HG03139 (cell line): ENCODE data around the gene FHOD3.

Experiments
- ATAC-seq: cut with Tn5 transposase; IDR thresholded peaks from one replicate; pipeline ENCODE4 v1.9.1; 2021; ENCODE audit not compliant: unreplicated experiment

Gene FHOD3

DNA sequence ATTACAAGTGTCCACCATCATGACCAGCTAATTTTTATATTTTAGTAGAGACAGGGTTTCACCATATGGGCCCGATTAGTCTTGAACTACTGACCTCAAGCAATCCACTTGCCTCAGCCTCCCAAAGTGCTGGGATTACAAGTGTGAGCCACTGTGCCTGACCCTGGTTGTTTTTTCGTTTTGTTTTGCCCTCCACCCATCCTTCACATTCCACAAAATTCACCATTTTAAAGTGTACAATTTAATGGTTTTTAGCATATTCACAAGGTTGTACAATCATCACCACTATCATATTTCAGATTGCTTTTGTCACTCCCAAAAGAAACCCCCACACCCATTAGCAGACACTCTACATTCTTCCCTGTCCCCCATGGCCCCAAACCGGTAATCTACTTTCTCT is 316.3 kb downstream of the FHOD3 start:
- ATAC-seq, result no peak

GRCh38 chr18:36620788-36621187 is 323.3 kb downstream of the FHOD3 start:
- no peak for ATAC-seq

GRCh38 chr18:36622610-36623009 is 325.1 kb downstream of the FHOD3 start:
- ATAC-seq, result no peak

DNA sequence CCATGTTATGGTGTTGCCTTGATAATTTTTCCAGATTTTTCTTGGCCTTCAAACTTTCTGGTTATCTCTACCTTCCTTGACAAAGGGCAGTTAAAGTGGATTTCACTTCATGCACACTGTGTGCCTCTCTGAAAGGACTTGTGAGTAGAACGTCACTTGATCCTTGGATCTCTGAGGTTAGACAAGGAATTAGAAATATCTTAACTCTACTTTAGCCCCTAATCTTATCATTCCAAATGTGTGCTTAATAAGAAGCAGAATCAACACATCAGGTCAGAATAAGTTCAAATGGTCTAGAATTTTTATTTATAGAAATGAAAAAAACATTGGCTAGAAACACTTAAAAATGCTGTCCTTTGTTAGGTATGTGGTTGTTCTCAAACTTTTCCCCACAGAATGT is 325.6 kb downstream of the FHOD3 start:
- ATAC-seq, result no peak

DNA sequence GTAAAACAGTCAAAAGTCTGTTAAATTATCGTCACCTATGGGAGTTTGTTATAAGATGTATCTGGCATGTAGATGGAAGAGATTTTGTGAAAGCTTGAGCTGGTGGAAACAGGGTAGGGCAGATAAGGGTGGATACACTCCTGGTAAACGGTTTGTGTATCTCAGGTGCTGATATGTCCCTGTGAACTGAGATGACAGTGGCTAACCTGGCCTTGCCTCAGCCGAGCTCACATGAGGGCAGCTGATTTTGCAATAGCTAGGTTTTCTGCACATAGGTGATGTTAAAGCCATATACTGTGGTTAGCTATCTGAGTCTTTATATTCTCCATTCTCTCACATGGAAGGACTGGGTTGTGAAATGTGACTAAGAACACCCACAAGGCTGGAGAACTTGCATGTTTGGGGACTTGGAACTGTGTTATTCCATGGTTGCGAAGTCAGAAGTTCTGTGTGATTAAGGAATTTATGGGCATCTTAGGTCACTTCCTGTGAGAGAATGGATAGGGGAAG is 326.2 kb downstream of the FHOD3 start:
- no peak for ATAC-seq

DNA sequence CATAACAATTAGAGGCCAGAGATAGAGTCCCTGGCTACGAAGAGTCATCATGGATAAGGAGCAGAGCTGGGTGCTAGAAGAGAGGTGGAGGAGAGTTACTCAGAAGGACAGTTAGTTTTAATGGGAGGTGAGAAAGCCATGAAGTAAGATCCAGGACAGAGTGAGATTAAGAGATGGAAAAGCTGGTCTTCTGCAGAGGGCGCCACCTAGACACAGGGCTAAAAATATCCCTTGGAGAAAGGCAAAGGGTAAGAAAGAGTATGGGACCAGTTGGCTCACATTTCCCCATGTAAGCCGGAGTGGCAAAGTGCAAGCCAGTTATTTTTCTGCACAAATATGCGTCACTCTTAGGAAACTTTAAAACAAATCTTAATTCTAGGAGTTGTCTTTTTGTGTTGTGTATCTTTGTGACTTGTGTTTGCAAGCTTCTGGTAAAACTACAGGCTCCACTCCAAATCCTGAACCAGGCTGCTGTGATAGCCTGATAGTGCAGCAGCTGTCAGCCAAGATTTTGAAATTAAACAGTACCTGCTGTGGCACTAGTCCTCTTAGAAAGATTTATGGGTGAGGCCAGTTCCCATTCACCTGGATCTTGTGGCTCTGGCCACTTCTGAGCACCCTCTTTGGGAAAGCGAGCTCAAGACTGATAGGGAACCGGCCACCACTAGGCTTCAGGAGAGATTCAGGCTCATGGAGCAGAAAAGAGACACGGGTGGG is 327.1 kb downstream of the FHOD3 start:
- ATAC-seq, result no peak

DNA sequence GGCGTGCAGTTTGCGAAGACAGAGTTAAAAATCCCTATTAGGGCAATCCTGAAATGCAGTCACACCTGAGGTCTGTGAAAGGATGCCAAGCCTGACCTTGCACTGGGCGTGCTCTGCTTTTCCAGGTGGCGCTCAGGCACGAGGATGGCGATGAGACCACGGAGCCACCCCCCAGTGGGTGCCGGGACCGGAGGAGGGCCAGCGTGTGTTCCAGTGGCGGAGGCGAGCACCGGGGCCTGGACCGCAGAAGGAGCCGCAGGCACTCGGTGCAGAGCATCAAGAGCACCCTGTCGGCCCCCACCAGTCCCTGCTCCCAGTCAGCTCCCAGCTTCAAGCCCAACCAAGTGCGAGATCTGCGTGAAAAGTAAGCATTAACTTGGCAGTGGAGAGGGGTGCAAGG is 327.9 kb downstream of the FHOD3 start:
- no peak for ATAC-seq

DNA sequence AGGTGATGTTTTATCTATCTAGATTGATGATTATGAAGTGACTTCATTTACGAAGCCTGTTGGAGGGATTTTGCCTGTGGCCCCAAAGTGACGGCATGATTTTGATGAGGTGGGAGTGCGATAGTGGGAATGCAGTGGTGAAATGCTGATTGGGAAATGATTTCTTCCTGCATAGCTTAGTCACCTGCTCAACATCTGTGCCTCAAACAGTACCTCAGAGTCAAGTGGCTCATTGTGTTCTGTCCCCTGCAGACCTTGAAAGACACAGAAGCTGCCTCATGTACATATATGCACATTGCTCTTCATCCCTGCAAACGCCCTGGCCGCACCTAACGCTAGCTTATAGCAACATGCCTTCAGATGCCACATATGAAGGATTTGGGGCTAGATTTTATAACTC is 330.1 kb downstream of the FHOD3 start:
- no peak for ATAC-seq

DNA sequence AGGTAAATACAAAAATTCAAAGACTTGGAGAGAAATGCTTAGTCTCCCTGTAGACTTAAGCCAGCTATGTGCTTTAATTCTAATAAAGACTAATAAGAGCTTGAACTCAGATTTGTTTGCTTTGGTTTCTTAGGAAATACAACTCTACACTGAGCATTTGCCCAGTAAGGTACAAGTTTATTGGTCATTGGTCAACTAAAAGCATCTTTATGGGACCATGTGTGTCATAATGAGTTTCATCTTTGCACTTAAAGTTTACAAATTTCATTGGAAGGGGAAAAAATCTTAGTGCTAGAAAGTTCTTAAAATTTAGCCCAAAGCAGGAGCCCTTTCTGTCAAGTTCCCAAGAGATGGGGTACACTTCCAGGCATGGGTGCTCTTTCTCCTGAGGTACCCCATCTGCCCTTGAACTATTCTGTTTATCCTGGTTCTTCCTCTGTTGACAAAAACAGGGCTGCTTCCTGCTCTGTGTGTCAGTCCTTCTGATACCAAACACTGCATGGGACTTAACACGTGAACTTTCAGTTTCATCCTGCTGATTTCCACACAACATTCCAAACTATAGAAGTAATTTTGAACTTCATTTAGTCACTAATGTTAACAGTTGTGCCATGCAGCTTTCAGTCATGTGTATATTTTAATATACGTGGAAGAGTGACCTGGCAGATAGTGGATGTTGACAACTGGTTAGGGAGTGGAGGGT is 331.1 kb downstream of the FHOD3 start:
- no peak for ATAC-seq

GRCh38 chr18:36629138-36629530 is 331.6 kb downstream of the FHOD3 start:
- no peak for ATAC-seq

DNA sequence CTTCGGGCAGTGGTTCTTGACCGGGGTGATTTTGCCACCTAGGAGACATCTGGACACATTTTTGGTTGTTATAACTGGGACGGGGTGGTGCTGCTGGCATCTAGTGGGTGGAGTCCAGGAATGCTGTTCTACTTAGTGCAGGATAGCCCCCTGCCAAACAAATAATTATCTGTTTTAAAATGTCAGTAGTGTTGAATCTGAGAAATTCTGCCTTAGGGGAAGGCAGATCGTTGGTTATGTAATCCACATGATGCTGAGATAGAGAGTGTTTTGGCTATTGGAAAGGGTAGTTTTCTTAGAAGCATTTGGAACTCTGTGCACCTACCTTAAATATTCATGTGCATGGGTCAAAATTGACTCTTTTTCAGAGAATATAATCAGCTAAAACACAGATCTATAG is 332.3 kb downstream of the FHOD3 start:
- ATAC-seq, result no peak

DNA sequence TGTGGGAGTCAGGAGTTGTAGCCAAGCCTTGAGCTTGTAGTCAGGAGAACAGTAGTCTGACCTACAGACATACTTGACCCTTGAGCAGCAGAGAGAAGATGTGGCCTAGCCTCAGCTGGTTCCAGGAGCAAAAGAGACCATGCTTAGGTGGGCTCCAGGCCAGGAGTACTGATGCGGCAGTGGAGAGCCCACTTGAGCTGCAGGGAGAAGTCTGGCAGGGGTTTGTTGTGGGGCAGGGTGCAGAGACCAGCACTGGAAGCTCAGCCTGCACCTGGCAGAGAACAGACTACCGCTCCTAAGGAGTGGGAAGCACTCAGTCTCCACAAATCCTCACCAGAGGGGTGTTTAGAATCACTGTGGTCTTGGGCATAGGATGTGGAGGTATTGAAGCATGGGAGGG is 333.4 kb downstream of the FHOD3 start:
- no peak for ATAC-seq

DNA sequence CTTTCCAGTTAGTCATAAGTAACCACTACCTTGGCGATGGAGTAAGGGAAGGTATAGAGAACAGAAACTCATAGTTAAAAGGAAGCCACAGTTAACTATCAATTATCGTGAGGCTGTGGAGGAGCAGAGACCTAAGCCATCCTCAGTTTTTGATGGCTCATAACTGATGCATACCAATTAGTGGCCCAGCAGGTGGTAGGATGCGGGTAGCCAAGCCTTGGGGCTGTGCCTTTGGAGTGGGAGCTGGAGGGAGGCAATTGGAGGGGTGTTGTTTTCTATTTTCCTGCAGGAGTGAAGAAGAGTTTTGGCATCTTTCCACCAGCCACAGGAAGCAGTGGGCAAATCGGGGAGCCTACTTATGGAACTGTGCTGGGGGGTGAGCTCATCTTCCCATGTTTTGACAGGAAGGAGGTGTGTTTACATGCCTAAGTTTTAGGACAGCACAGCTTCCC is 336.5 kb downstream of the FHOD3 start:
- peak; percentile 37 for ATAC-seq

- no peak for ATAC-seq
Observed at GRCh38 chr18:36634573-36635216, 337.2 kb downstream of the FHOD3 start.

DNA sequence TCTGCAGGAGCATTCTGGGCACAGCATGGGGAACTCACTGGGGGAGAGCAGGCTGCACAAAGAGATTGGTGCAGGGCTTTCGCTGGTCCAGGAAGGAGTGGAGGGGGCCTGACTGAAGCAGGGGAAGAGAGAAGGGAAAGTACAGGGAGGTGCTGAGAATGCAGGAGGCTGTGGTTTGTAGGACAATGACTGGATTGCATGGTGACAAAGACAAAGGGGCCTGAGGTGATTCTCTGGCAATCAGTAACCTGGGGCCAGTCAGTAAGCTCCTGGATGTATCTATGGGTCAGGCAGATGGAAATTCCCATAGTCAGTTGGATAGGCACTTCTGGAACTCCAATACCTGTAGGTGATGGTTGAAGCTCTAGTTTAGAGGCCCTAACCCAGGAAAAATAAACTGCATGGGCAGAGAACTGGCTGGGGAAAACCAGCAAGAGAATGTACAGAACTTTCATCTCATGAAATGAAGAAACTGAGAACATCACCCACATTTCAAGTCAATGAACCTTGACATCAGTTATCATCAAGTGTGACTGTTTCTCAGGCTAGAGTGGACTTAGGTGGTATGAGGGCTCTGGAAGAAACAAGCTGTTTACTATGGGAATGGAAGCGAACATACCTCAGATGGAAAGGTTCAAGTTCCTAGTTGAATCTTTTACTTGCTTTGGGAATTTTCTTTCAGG is 338.0 kb downstream of the FHOD3 start:
- ATAC-seq, result no peak

- ATAC-seq, result peak; percentile 34
Observed at GRCh38 chr18:36636237-36636817, 338.8 kb downstream of the FHOD3 start.

DNA sequence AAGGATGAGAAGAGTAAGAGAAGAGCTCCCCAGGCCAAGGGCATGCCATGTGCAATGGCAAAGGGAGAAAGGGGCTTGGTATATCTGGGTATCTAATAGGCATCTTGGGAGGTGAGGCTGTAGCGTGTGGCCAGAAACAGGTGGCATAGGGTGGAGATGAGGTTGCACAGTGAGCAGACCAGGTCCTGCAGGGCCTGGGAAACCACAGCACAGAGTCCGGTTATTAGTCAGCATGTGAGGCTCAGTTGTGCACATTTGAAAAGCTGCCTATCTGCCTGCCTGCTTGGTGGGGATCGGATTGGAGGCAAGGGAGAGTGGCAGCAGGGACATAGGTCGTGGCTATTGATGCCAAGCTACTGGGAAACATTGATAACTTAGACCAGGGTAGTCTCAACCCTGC is 340.7 kb downstream of the FHOD3 start:
- peak; percentile 86 for ATAC-seq

DNA sequence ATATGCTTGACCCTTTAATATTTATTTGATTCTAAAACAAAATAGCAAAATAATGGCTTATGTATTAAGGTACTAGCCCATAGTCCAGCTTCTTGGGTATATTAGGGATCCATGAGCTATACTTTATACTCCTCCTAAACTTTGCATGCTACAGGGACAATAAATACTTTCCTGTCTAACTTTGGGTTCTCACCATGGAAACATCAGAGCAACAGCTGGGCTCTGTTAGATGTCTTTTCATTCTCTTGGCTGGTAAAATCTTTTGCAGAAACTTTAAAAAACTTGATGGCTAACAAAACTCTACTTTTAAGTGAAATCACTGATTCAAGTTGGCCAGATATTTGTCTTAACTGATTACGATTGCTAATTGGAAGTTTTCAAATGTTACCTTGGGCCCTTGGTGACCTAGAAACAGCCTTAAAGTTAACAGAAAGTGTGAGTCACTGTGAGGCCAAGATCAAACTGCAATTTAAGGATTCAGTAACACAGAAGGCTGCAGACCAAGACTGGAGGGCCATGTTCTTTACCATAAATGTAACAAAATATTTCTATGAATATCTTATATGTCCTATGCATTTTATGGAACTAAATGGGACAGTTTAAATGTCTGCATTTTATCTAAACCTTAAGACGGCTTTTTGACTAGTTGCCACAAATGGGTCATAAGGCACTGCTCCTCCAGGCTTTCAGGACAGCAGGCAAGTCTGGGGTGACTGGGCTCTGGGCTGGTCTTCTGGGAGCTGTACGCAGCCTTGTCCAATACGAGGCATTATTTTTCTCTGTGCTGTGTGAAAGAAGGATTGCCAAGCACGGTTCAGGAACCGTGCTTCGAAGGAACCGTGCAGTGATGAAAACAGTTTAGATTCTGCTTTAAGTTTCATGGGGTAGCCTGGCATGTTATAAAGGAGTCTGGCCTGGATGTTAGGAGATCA is 342.8 kb downstream of the FHOD3 start:
- no peak for ATAC-seq

- no peak for ATAC-seq
Observed at GRCh38 chr18:36643061-36643460, 345.5 kb downstream of the FHOD3 start.

DNA sequence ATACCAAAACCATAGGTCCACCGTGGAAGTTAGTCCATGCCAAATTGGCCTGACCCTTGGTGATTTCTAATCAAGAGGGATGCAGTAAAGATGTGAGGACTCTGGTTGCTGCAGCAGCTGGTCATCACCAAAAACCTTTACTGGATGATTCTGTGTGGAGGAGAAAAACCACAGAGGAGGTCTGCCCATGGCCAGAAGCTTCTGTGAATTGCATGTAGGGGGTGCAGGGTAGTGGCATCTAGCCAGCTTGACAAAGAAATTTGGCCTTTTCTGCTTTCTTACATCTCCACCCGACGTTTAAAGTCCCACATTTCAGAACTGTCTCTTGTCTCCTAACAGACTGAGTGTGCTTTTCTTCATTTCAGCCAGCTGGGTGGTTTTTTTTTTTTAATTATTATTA is 351.3 kb downstream of the FHOD3 start:
- no peak for ATAC-seq
